Activated CD4-positive, alpha-beta memory T cell treated with anti-CD3 and anti-CD28 coated beads, Interleukin-2, amount 10 ng/mL, durations not matched to agents 7 days and 5 days (primary cell): ENCODE measurements around the gene DCUN1D3. TPM values are rescaled to one million over a fixed set of nuclear protein-coding genes. Genes with fewer than 3 reads are reported as not detected.
"Not testable (repeated sequence)": the region's sequence is repeated elsewhere in the genome, so short reads cannot be mapped to it uniquely, and the experiment has no call there.

Experiments used
- CTCF ChIA-PET: fragments of 350-600 bp; sonication (Branson Sonifier 250); formaldehyde crosslinking; loops from one replicate; lab custom pipeline; 2021; ENCODE audit warnings: antibody characterized with exemption, inconsistent platforms; lab: Charles Lee
- POLR2A ChIA-PET: fragments of 350-600 bp; sonication (Branson Sonifier 250); formaldehyde crosslinking; loops from one replicate; lab custom pipeline; 2021; ENCODE audit warnings: antibody characterized with exemption; lab: Charles Lee
- DNase-seq: peaks from one replicate; pipeline ENCODE4 v3.0.0-alpha.2; 2020
- H3K27ac Mint-ChIP-seq: one replicate; pipeline ENCODE4 v1.8.0; 2021; ENCODE audit warnings: mild to moderate bottlenecking, mixed read lengths
- H3K27me3 Mint-ChIP-seq: one replicate; pipeline ENCODE4 v1.8.0; 2021; ENCODE audit warnings: mixed read lengths
- H3K36me3 Mint-ChIP-seq: one replicate; pipeline ENCODE4 v1.8.0; 2021; ENCODE audit warnings: low read depth, mixed read lengths
- H3K4me1 Mint-ChIP-seq: one replicate; pipeline ENCODE4 v1.8.0; 2021; ENCODE audit warnings: mixed read lengths
- H3K4me3 Mint-ChIP-seq: one replicate; pipeline ENCODE4 v1.8.0; 2021; ENCODE audit warnings: mild to moderate bottlenecking, mixed read lengths
- H3K9me3 Mint-ChIP-seq: one replicate; pipeline ENCODE4 v1.8.0; 2021; ENCODE audit warnings: mixed read lengths
- total RNA-seq, 2 experiments: library from RNA; stranded (reverse); gene quantifications; one replicate each; pipeline ENCODE4 v1.2.3, GENCODE V29; 2021

Gene DCUN1D3
- 10 to 100 TPM; 20.7 to 21.6 TPM for total RNA-seq

GRCh38 chr16:20900299-20901067 lies at the start of gene DCUN1D3, which contains the start of gene LYRM1:
TSS of gene DCUN1D3 (minus strand) at chr16:20900358. CDS start at chr16:20862538, 37,820 bp downstream.
TSS of gene LYRM1 (plus strand) at chr16:20900771. CDS start at chr16:20915556, 14,785 bp downstream.
- ChIA-PET POLR2A (interaction anchor here (0.8 to 7.5 kb wide), 18 partner anchors 11 to 1291 kb away, joined by 3 to 113 read pairs (median 8); partner anchors contain the start of genes ERI2, MOSMO and REXO5), CTCF (interaction anchor here (0.8 to 2.7 kb wide), 11 partner anchors 9 to 159 kb away, joined by 3 to 22 read pairs (median 4); partner anchors contain the start of genes ERI2, REXO5 and THUMPD1)
- H3K27me3 Mint-ChIP-seq = no peaks in the 10 kb centered on the region
- peak within 1 kb of the TSS; percentile 83 for H3K4me3 Mint-ChIP-seq
- H3K4me1 Mint-ChIP-seq = peaks cover 79% of the 10 kb centered on the region
- peaks cover 3% of the 10 kb centered on the region for H3K9me3 Mint-ChIP-seq
- peaks cover 75% of the 10 kb centered on the region for H3K36me3 Mint-ChIP-seq
- DNase-seq = peak; percentile 90
- H3K27ac Mint-ChIP-seq = peak within 1 kb of the TSS; percentile 93

- ChIA-PET CTCF (no interaction called here), POLR2A (no interaction called here)
- Mint-ChIP-seq H3K36me3 (no peaks in the 10 kb centered on the region), H3K9me3 (no peaks in the 10 kb centered on the region), H3K27ac (no peak overlapping the region), H3K4me1 (peaks cover 17% of the 10 kb centered on the region), H3K27me3 (peaks cover 16% of the 10 kb centered on the region), H3K4me3 (no peak overlapping the region)
- DNase-seq = no peak
These were observed 49.5 kb upstream of the DCUN1D3 start for GRCh38 chr16:20949660-20950059.

DNA sequence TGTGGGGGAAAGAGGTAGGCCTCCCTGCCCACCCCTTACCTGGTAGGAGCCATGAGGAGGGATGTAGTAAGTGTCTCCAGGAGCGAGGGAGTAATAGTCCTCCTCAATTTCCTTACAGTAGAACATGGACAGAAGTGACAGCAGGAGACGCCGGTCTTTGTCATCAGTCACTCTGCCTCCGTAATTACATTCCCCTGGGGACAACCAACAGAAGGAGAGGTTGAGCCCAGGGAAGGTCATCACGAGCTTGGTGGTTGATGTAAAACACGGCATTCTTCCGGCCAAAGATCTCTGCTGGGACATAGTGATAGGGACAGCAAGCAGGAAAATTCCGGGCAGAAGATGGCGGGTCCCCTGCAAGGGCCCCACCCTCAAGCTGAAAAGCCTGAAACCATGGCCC lies 48.3 kb upstream of the DCUN1D3 start:
- Mint-ChIP-seq H3K27me3 (peaks cover 14% of the 10 kb centered on the region), H3K9me3 (no peaks in the 10 kb centered on the region), H3K4me3 (no peak overlapping the region), H3K36me3 (no peaks in the 10 kb centered on the region), H3K4me1 (peaks cover 29% of the 10 kb centered on the region), H3K27ac (no peak overlapping the region)
- POLR2A ChIA-PET = no interaction called here
- CTCF ChIA-PET = no interaction called here
- no peak for DNase-seq

- Mint-ChIP-seq H3K36me3 (no peaks in the 10 kb centered on the region), H3K4me3 (no peak overlapping the region), H3K27me3 (peaks cover 9% of the 10 kb centered on the region), H3K27ac (no peak overlapping the region), H3K9me3 (no peaks in the 10 kb centered on the region), H3K4me1 (peaks cover 52% of the 10 kb centered on the region)
- CTCF ChIA-PET = no interaction called here
- POLR2A ChIA-PET = no interaction called here
- no peak for DNase-seq
These were observed 46.0 kb upstream of the DCUN1D3 start for GRCh38 chr16:20946015-20946629.

GRCh38 chr16:20945575-20945875 lies 45.4 kb upstream of the DCUN1D3 start:
- H3K27me3 Mint-ChIP-seq, DNase-seq, H3K9me3 Mint-ChIP-seq, H3K36me3 Mint-ChIP-seq, CTCF ChIA-PET, H3K27ac Mint-ChIP-seq, POLR2A ChIA-PET, H3K4me3 Mint-ChIP-seq: not testable (repeated sequence)
- peaks cover 55% of the 10 kb centered on the region for H3K4me1 Mint-ChIP-seq

- ChIA-PET POLR2A (interaction anchor here (0.8 to 3.0 kb wide), 4 partner anchors 34 to 74 kb away, joined by 3 to 23 read pairs (median 6); partner anchors contain the start of genes DCUN1D3 and LYRM1), CTCF (interaction anchor here (0.6 to 2.5 kb wide), 6 partner anchors 37 to 134 kb away, joined by 3 to 14 read pairs (median 5); partner anchors contain the start of genes DCUN1D3 and LYRM1)
- H3K27ac Mint-ChIP-seq = peak overlapping the region; percentile 71
- H3K27me3 Mint-ChIP-seq = peaks cover 2% of the 10 kb centered on the region
- H3K36me3 Mint-ChIP-seq = no peaks in the 10 kb centered on the region
- DNase-seq = peak; percentile 83
- H3K4me3 Mint-ChIP-seq = no peak overlapping the region
- no peaks in the 10 kb centered on the region for H3K9me3 Mint-ChIP-seq
- peaks cover 57% of the 10 kb centered on the region for H3K4me1 Mint-ChIP-seq
These were observed 44.9 kb upstream of the DCUN1D3 start for GRCh38 chr16:20944861-20945574.

DNA sequence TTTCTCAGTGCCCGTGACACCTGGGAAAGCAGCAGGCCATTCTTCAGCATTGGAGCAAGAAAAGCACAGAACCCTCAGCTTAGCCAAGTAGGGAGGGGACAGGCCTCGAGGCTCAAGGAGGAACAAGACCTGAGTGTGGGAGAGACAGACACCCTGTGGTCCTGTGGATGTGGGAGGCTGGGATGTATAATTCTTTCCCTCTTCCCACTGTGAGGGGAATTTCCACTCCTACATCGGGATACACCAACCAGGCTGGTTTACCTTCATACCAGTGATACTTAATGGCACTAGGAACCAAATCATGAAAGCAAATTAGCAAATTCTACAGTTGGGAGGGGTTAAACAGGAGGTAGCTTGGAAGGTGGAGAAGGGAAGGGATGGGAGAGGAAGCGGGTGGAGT lies 42.1 kb upstream of the DCUN1D3 start:
- no peaks in the 10 kb centered on the region for H3K27me3 Mint-ChIP-seq
- H3K36me3 Mint-ChIP-seq = no peaks in the 10 kb centered on the region
- H3K27ac Mint-ChIP-seq = no peak overlapping the region
- ChIA-PET POLR2A (interaction anchor here (1.7 to 3.0 kb wide), 4 partner anchors 20 to 42 kb away, joined by 3 to 23 read pairs (median 12); partner anchors contain the start of genes DCUN1D3 and LYRM1), CTCF (no interaction called here)
- no peaks in the 10 kb centered on the region for H3K9me3 Mint-ChIP-seq
- no peak overlapping the region for H3K4me3 Mint-ChIP-seq
- DNase-seq = no peak
- peaks cover 78% of the 10 kb centered on the region for H3K4me1 Mint-ChIP-seq

GRCh38 chr16:20941636-20941926 lies 41.4 kb upstream of the DCUN1D3 start:
- DNase-seq = no peak
- Mint-ChIP-seq H3K36me3 (no peaks in the 10 kb centered on the region), H3K9me3 (no peaks in the 10 kb centered on the region), H3K4me1 (peaks cover 78% of the 10 kb centered on the region), H3K27me3 (no peaks in the 10 kb centered on the region), H3K4me3 (no peak overlapping the region), H3K27ac (peak overlapping the region; percentile 78)
- CTCF ChIA-PET = interaction anchor here (0.7 kb wide), 1 partner anchor 83 kb away, joined by 3 read pairs; no protein-coding TSS in a partner anchor
- POLR2A ChIA-PET = interaction anchor here (1.0 to 2.2 kb wide), 4 partner anchors 19 to 42 kb away, joined by 3 to 14 read pairs (median 10); partner anchors contain the start of genes DCUN1D3 and LYRM1

DNA sequence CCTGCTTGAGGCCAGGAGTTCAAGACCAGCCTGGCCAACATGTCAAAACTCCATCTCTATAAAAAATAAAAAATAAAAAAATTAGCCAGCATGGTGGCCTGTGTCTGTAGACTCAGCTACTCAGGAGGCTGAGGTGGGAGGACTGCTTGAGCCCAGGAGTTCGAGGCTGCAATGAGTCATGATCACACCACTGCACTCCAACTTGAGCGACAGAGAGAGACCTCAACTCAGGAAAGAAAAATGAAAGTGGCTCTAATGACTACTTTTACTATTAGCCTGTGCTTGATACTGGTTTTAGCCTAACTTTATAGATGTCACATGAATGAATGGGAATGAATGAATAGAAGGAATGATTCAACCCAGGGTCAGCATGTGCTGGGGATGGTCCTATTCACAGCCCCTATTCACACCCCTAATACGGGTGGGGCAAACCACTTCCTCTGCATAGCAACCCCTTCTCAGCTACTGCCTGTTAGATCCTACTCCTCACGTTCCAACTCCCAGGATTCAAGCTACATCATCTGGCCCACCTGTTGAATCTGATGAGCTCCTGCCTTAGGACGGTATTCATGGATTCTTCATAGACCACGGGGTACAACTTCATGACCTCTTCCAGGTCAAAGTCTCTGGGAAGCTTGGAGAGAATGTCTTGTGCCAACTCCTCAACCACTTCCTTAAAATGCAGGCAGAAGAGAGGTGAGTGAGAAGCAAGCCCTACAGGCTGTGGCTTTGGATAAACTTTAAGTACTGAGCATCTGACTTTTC lies 40.9 kb upstream of the DCUN1D3 start:
- no peak for DNase-seq
- Mint-ChIP-seq H3K27me3 (no peaks in the 10 kb centered on the region), H3K27ac (peak overlapping the region; percentile 78), H3K9me3 (no peaks in the 10 kb centered on the region), H3K36me3 (no peaks in the 10 kb centered on the region), H3K4me3 (no peak overlapping the region), H3K4me1 (peaks cover 76% of the 10 kb centered on the region)
- ChIA-PET POLR2A (interaction anchor here (0.8 to 2.2 kb wide), 5 partner anchors 19 to 66 kb away, joined by 3 to 14 read pairs (median 9); partner anchors contain the start of genes DCUN1D3 and LYRM1), CTCF (interaction anchor here (0.7 to 1.6 kb wide), 2 partner anchors 82 to 91 kb away, joined by 3 to 4 read pairs; no protein-coding TSS in a partner anchor)

GRCh38 chr16:20939611-20940010 lies 39.5 kb upstream of the DCUN1D3 start:
- no peaks in the 10 kb centered on the region for H3K27me3 Mint-ChIP-seq
- POLR2A ChIA-PET = interaction anchor here (1.1 kb wide), 1 partner anchor 20 kb away, joined by 3 read pairs; no protein-coding TSS in a partner anchor
- no peak for DNase-seq
- no peaks in the 10 kb centered on the region for H3K36me3 Mint-ChIP-seq
- H3K9me3 Mint-ChIP-seq = no peaks in the 10 kb centered on the region
- CTCF ChIA-PET = interaction anchor here (1.6 kb wide), 1 partner anchor 65 kb away, joined by 7 read pairs; no protein-coding TSS in a partner anchor
- H3K4me3 Mint-ChIP-seq = no peak overlapping the region
- peak overlapping the region; percentile 21 for H3K27ac Mint-ChIP-seq
- peaks cover 61% of the 10 kb centered on the region for H3K4me1 Mint-ChIP-seq

- ChIA-PET CTCF (interaction anchor here (0.7 to 1.6 kb wide), 4 partner anchors 28 to 84 kb away, joined by 3 to 8 read pairs (median 5); partner anchors contain the start of gene DCUN1D3), POLR2A (interaction anchor here (0.6 to 1.5 kb wide), 6 partner anchors 14 to 64 kb away, joined by 3 to 11 read pairs (median 5); partner anchors contain the start of gene DCUN1D3)
- H3K4me1 Mint-ChIP-seq = peaks cover 49% of the 10 kb centered on the region
- peak overlapping the region; percentile 72 for H3K27ac Mint-ChIP-seq
- no peaks in the 10 kb centered on the region for H3K36me3 Mint-ChIP-seq
- DNase-seq = no peak
- no peaks in the 10 kb centered on the region for H3K9me3 Mint-ChIP-seq
- no peaks in the 10 kb centered on the region for H3K27me3 Mint-ChIP-seq
- H3K4me3 Mint-ChIP-seq = no peak overlapping the region
These were observed 38.3 kb upstream of the DCUN1D3 start for GRCh38 chr16:20938426-20938825.
